HepG2 (cell line): ENCODE data around the gene TNFSF15. TPM values are rescaled to one million over a fixed set of nuclear protein-coding genes. Genes with fewer than 3 reads are reported as not detected.

ENCODE experiments used
- ATAC-seq: fragments of 200-7000 bp; cut with Tn5 transposase; 3 replicates; pipeline ENCODE4 v1.9.1; 2020; ENCODE audit warnings: mild to moderate bottlenecking, moderate library complexity
- BruUV-seq: library from RNA; stranded (reverse); fragments of 400-500 nt; replicated peaks from 2 replicates; lab custom pipeline; 2021; lab: Mats Ljungman, UMichigan
- CTCF ChIA-PET: fragments of 300-600 bp; formaldehyde crosslinking; extraction: SDS; loops from one replicate; lab custom pipeline; 2021; ENCODE audit warnings: low total read pairs, inconsistent platforms, low intra/inter-chr PET ratio; lab: Yijun Ruan, JAX
- POLR2A ChIA-PET: fragments of 350-600 bp; sonication (Branson Sonifier 250); formaldehyde crosslinking; loops from one replicate; lab custom pipeline; 2020; ENCODE audit warnings: antibody characterized with exemption, inconsistent platforms; lab: Yijun Ruan, JAX
- DNase-seq: peaks from one replicate; pipeline ENCODE4 v3.0.0-alpha.2; 2015; ENCODE audit warnings: low spot score
- FAIRE-seq: peaks from 3 replicates; lab custom pipeline; 2011; peaks lifted over from hg19 to GRCh38; lab: Jason Lieb, UNC
- H2AFZ ChIP-seq: one replicate; pipeline ENCODE4 v1.6.1; 2011; ENCODE audit warnings: low read length, inconsistent platforms
- H3K27ac ChIP-seq: fragments of 300-600 bp; 3 replicates; pipeline ENCODE4 v1.8.0; 2011; ENCODE audit warnings: mixed run types, mild to moderate bottlenecking, mixed read lengths, low read length, inconsistent platforms; ENCODE audit not compliant: insufficient read depth; ENCODE audit errors: extremely low read length
- H3K27me3 ChIP-seq, 2 experiments: fragments of 200-600 bp in 1 of 2; 2 replicates in 1 of 2; 3 replicates in 1 of 2; pipeline versions ENCODE4 v1.6.0 to v1.8.0; 2011; ENCODE audit warnings: low read length in 2 of 2, mild to moderate bottlenecking in 2 of 2, moderate library complexity in 2 of 2, inconsistent platforms in 1 of 2; ENCODE audit not compliant: insufficient read depth in 2 of 2, control insufficient read depth in 1 of 2
- H3K36me3 ChIP-seq, 2 experiments: fragments of 200-600 bp in 1 of 2; replicated peaks in 1 of 2; 2 replicates in 1 of 2; 3 replicates in 1 of 2; pipeline versions ENCODE4 v1.5.1 to v1.8.0; 2011; ENCODE audit warnings: low read length in 2 of 2, inconsistent platforms in 1 of 2; ENCODE audit not compliant: insufficient read depth in 2 of 2, control insufficient read depth in 1 of 2
- H3K4me1 ChIP-seq: 2 replicates; pipeline ENCODE4 v1.5.1; 2012; ENCODE audit warnings: low read length, inconsistent platforms; ENCODE audit not compliant: insufficient read depth
- H3K4me2 ChIP-seq: 2 replicates; pipeline ENCODE4 v1.6.0; 2011; ENCODE audit warnings: low read depth, low read length, inconsistent platforms
- H3K4me3 ChIP-seq, 3 experiments: fragments of 200-600 bp in 1 of 3; sonication (generic), shearing (Covaris generic) in 1 of 3; replicated peaks in 1 of 3; 2 replicates each; pipeline ENCODE4 v1.5.1; 2011 to 2016; ENCODE audit warnings: low read length in 3 of 3, inconsistent platforms in 2 of 3, low read depth in 2 of 3, mild to moderate bottlenecking in 2 of 3, control low read depth in 1 of 3, mixed read lengths in 1 of 3; ENCODE audit not compliant: insufficient read depth in 1 of 3
- H3K79me2 ChIP-seq: one replicate; pipeline ENCODE4 v1.6.1; 2011; ENCODE audit warnings: low read length, inconsistent platforms; ENCODE audit not compliant: insufficient read depth
- H3K9ac ChIP-seq: 2 replicates; pipeline ENCODE4 v1.6.0; 2011; ENCODE audit warnings: mild to moderate bottlenecking, low read depth, low read length, inconsistent platforms; ENCODE audit not compliant: insufficient read depth
- H3K9me3 ChIP-seq: 2 replicates; pipeline ENCODE4 v1.5.1; 2012; ENCODE audit warnings: mild to moderate bottlenecking, low read length
- H4K20me1 ChIP-seq: 2 replicates; pipeline ENCODE4 v1.6.0; 2011; ENCODE audit warnings: inconsistent platforms, mild to moderate bottlenecking, low read length, moderate library complexity; ENCODE audit not compliant: insufficient read depth
- JDP2 ChIP-seq: sonication (generic); formaldehyde crosslinking; IDR thresholded peaks from 2 replicates; pipeline ENCODE4 v1.8.1; 2022; ENCODE audit warnings: missing genetic modification reagents, borderline replicate concordance
- NFKBIZ ChIP-seq: IDR thresholded peaks from 2 replicates; pipeline ENCODE4 v1.6.1; 2018; ENCODE audit warnings: missing genetic modification reagents, missing compliant biosample characterization
- PAF1 ChIP-seq: IDR thresholded peaks from 2 replicates; pipeline ENCODE4 v1.6.1; 2016; ENCODE audit warnings: missing genetic modification reagents, missing compliant biosample characterization
- SP4 ChIP-seq: sonication (generic); formaldehyde crosslinking; IDR thresholded peaks from 2 replicates; pipeline ENCODE4 v1.8.1; 2023; ENCODE audit warnings: mild to moderate bottlenecking, missing genetic modification reagents
- ZNF460 ChIP-seq: sonication (generic); formaldehyde crosslinking; IDR thresholded peaks from 2 replicates; pipeline ENCODE4 v1.5.1; 2020; ENCODE audit warnings: missing genetic modification reagents, mild to moderate bottlenecking, borderline replicate concordance
- ZNF510 ChIP-seq: sonication (generic); formaldehyde crosslinking; IDR thresholded peaks from 2 replicates; pipeline ENCODE4 v1.4.0; 2020; ENCODE audit warnings: low read depth, mild to moderate bottlenecking, missing genetic modification reagents
- ZNF558 ChIP-seq: sonication (generic); formaldehyde crosslinking; IDR thresholded peaks from 2 replicates; pipeline ENCODE4 v1.9.0; 2022; ENCODE audit warnings: mild to moderate bottlenecking, missing genetic modification reagents, borderline replicate concordance
- ZSCAN5A ChIP-seq: sonication (generic); formaldehyde crosslinking; IDR thresholded peaks from 2 replicates; pipeline ENCODE4 v1.8.0; 2022; ENCODE audit warnings: mild to moderate bottlenecking, missing genetic modification reagents, borderline replicate concordance
- in situ Hi-C: cut with HindIII; loops from 2 replicates; pipeline ENCODE4 v1.10.0; 2017; ENCODE audit warnings: low pct_unique_long_range_greater_than_20kb; ENCODE audit not compliant: extremely low pct_ligation_motif_present
- intact Hi-C: fragments of 100-400 bp; cut with micrococcal nuclease; formaldehyde crosslinking; loops from one replicate; pipeline ENCODE4 v1.10.0; 2022; ENCODE audit not compliant: unreplicated experiment
- polyA plus RNA-seq, 8 experiments: library from polyadenylated mRNA; depleted of rRNA in 3 of 8; stranded (reverse) in 7 of 8; unstranded in 1 of 8; fragments of >200 nt; fragmentation: Illumina TruSeq in 4 of 8; extraction: Trizol in 4 of 8; gene quantifications; 2 replicates each; pipeline versions ENCODE4 v1.2.1 to v1.2.3, GENCODE V29; 2011 to 2016; ENCODE audit warnings: low read depth in 4 of 8, missing spikeins in 1 of 8, mixed read lengths in 1 of 8; ENCODE audit not compliant: insufficient read depth in 1 of 8
- total RNA-seq, 5 experiments: library from RNA; depleted of rRNA; stranded (reverse); fragments of >200 nt; fragmentation: Illumina TruSeq; extraction: Trizol; gene quantifications; 2 replicates each; pipeline ENCODE4 v1.2.3, GENCODE V29; 2016; ENCODE audit warnings: low read depth in 1 of 5
- TF ChIP-seq, protein P1 (sequence below): sonication (generic); formaldehyde crosslinking; IDR thresholded peaks from 2 replicates; pipeline ENCODE4 v1.4.0; 2020; ENCODE audit warnings: mild to moderate bottlenecking, missing genetic modification reagents, borderline replicate concordance

TNFSF15 gene
- total and polyA plus RNA-seq, 2 of the 13 experiments (the other 11 are each of a cell fraction or from before 2014, with no cell fraction given): 0.02 to 0.03 TPM

- no peak for TF ChIP-seq ZSCAN5A (CRISPR knock-in tag)
- TF ChIP-seq, protein P1, sequence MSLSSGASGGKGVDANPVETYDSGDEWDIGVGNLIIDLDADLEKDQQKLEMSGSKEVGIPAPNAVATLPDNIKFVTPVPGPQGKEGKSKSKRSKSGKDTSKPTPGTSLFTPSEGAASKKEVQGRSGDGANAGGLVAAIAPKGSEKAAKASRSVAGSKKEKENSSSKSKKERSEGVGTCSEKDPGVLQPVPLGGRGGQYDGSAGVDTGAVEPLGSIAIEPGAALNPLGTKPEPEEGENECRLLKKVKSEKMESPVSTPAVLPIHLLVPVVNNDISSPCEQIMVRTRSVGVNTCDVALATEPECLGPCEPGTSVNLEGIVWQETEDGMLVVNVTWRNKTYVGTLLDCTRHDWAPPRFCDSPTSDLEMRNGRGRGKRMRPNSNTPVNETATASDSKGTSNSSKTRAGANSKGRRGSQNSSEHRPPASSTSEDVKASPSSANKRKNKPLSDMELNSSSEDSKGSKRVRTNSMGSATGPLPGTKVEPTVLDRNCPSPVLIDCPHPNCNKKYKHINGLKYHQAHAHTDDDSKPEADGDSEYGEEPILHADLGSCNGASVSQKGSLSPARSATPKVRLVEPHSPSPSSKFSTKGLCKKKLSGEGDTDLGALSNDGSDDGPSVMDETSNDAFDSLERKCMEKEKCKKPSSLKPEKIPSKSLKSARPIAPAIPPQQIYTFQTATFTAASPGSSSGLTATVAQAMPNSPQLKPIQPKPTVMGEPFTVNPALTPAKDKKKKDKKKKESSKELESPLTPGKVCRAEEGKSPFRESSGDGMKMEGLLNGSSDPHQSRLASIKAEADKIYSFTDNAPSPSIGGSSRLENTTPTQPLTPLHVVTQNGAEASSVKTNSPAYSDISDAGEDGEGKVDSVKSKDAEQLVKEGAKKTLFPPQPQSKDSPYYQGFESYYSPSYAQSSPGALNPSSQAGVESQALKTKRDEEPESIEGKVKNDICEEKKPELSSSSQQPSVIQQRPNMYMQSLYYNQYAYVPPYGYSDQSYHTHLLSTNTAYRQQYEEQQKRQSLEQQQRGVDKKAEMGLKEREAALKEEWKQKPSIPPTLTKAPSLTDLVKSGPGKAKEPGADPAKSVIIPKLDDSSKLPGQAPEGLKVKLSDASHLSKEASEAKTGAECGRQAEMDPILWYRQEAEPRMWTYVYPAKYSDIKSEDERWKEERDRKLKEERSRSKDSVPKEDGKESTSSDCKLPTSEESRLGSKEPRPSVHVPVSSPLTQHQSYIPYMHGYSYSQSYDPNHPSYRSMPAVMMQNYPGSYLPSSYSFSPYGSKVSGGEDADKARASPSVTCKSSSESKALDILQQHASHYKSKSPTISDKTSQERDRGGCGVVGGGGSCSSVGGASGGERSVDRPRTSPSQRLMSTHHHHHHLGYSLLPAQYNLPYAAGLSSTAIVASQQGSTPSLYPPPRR (CRISPR knock-in tag): no peak
These were observed 30.9 kb upstream of the TNFSF15 start (continued) for GRCh38 chr9:114836769-114837168.

DNA sequence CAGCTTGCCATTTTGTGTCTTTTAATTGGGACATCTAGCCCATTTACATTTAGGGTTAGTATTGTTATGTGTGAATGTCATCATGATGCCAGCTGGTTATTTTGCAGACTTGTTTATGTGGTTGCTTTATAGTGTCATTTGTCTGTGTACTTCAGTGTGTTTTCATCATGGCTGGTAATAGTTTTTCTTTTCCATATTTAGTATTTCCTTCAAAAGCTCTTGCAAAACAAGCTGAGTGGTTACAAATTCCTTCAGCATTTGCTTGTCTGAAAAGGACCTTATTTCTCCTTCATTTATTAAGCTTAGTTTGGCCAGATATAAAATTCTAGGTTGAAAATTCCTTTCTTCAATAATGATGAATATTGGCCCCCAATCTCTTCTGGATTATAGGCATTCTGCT lies 28.5 kb upstream of the TNFSF15 start:
- intact Hi-C loops: no loop called here

More for the DNA sequence above, 28.5 kb upstream of the TNFSF15 start:
- no peaks in the 10 kb centered on the region for H3K79me2 ChIP-seq
- H3K9ac ChIP-seq: no peak overlapping the region
- FAIRE-seq (no peak), ATAC-seq (no peak)
- no peak overlapping the region for H3K27ac ChIP-seq
- in situ Hi-C loops: no loop called here
- CTCF ChIA-PET: no interaction called here
- TF ChIP-seq ZNF510: no peak
- TF ChIP-seq ZNF460 (CRISPR knock-in tag): no peak
- TF ChIP-seq SP4 (CRISPR knock-in tag): no peak
- no peak for TF ChIP-seq JDP2 (CRISPR knock-in tag)
- TF ChIP-seq NFKBIZ (CRISPR knock-in tag): no peak
- TF ChIP-seq PAF1: no peak
- TF ChIP-seq ZNF558: no peak
- TF ChIP-seq, all 625 proteins: peak for 0
- Histone ChIP-seq H3K4me3 (no peak overlapping the region), H2AFZ (no peak overlapping the region), H3K4me2 (no peak overlapping the region), H3K36me3 (no peaks in the 10 kb centered on the region), H3K4me1 (no peaks in the 10 kb centered on the region), H4K20me1 (no peaks in the 10 kb centered on the region), H3K27me3 (peaks cover 0 to 4% of the 10 kb centered on the region in 2 experiments; a peak in 1 of 5 replicates), H3K9me3 (no peaks in the 10 kb centered on the region)
- no TSS peak for BruUV-seq
- no peak for DNase-seq
- POLR2A ChIA-PET: no interaction called here
